Transverse colon (tissue), 3 donors: ENCODE measurements around the gene GHITM.

ENCODE experiments used
- EP300 ChIP-seq: sonication (generic); formaldehyde crosslinking; IDR thresholded peaks from one replicate; pipeline ENCODE4 v1.6.1; 2017; ENCODE audit warnings: antibody characterized with exemption, low read depth
- POLR2A ChIP-seq: fragments of 450-650 bp; IDR thresholded peaks from one replicate; pipeline ENCODE4 v1.6.1; 2016; ENCODE audit warnings: antibody characterized with exemption, mild to moderate bottlenecking, moderate library complexity
- TF ChIP-seq, protein P1 (sequence below), 5 experiments: fragments of 200-600 bp in 3 of 5; fragments of 450-650 bp in 2 of 5; sonication (generic) in 3 of 5; IDR thresholded peaks; 1 replicate in 2 of 5; 2 replicates in 3 of 5; pipeline ENCODE4 v1.5.1; 2016 to 2017; ENCODE audit warnings: antibody characterized with exemption in 5 of 5, inconsistent platforms in 3 of 5, mild to moderate bottlenecking in 2 of 5, moderate library complexity in 1 of 5

DNA sequence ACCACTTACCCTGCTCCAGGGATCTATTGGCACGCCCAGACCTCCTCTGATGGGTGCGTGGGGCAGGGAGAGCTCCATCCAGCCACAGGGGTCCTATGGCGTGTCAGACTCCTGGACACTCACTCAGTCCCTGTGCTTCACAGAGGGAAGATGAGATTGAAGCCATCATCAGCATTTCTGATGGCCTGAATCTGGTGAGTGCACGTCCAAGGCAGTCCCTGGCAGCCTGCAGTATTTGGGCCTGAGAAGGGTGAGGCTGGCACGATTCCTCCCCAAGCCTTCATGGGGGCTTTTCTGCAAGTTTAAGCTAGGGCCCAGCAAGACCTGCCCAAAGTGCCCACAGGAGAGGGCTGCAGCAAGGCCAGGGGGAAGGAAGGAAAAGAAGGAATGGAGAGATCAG, 58.3 kb downstream of the GHITM start:
- TF ChIP-seq, protein P1, sequence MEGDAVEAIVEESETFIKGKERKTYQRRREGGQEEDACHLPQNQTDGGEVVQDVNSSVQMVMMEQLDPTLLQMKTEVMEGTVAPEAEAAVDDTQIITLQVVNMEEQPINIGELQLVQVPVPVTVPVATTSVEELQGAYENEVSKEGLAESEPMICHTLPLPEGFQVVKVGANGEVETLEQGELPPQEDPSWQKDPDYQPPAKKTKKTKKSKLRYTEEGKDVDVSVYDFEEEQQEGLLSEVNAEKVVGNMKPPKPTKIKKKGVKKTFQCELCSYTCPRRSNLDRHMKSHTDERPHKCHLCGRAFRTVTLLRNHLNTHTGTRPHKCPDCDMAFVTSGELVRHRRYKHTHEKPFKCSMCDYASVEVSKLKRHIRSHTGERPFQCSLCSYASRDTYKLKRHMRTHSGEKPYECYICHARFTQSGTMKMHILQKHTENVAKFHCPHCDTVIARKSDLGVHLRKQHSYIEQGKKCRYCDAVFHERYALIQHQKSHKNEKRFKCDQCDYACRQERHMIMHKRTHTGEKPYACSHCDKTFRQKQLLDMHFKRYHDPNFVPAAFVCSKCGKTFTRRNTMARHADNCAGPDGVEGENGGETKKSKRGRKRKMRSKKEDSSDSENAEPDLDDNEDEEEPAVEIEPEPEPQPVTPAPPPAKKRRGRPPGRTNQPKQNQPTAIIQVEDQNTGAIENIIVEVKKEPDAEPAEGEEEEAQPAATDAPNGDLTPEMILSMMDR (IDR thresholded peaks at IDR 0.05) = no peak
- TF ChIP-seq EP300 = no peak
- TF ChIP-seq POLR2A = no peak
